NT2/D1 (cell line): Measurements from ENCODE around the gene HNRNPAB.

Experiments used
- SUZ12 ChIP-seq: IDR thresholded peaks from 2 replicates; pipeline ENCODE4 v1.6.1; 2011; ENCODE audit not compliant: insufficient read length, insufficient read depth; ENCODE audit errors: extremely low read depth
- YY1 ChIP-seq: IDR thresholded peaks from 2 replicates; pipeline ENCODE4 v1.6.1; 2011; ENCODE audit not compliant: insufficient read length, insufficient read depth
- ZNF274 ChIP-seq: IDR thresholded peaks from 2 replicates; pipeline ENCODE4 v1.6.1; 2011; ENCODE audit warnings: mild to moderate bottlenecking, low read depth, low read length

- TF ChIP-seq SUZ12, result no peak
- TF ChIP-seq YY1, result no peak
- no peak for TF ChIP-seq ZNF274
Measured at GRCh38 chr5:178205749-178206047, 1.4 kb downstream of the HNRNPAB start.
